Lower lobe of right lung (tissue), 2 donors: ENCODE measurements around the gene UPK1A. TPM values are rescaled to one million over a fixed set of nuclear protein-coding genes. Genes with fewer than 3 reads are reported as not detected.

Source experiments
- ATAC-seq, 2 donors: fragments of 200-7000 bp; cut with Tn5 transposase; one replicate each; pipeline ENCODE4 v1.9.1; 2020 to 2022; ENCODE audit warnings: mild to moderate bottlenecking in 2 of 2, moderate library complexity in 2 of 2
- DNase-seq: peaks from one replicate; pipeline ENCODE4 v3.0.0-alpha.2; 2020
- H3K27ac ChIP-seq: fragments of 200-600 bp; one replicate; pipeline ENCODE4 v1.8.0; 2022
- H3K27me3 ChIP-seq: fragments of 200-600 bp; one replicate; pipeline ENCODE4 v1.8.0; 2022; ENCODE audit warnings: low read depth
- H3K36me3 ChIP-seq: fragments of 200-600 bp; one replicate; pipeline ENCODE4 v1.8.0; 2022; ENCODE audit warnings: mild to moderate bottlenecking
- H3K4me1 ChIP-seq: fragments of 200-600 bp; one replicate; pipeline ENCODE4 v1.8.0; 2022
- H3K4me3 ChIP-seq: fragments of 200-600 bp; one replicate; pipeline ENCODE4 v1.8.0; 2022; ENCODE audit warnings: mild to moderate bottlenecking
- H3K9me3 ChIP-seq: fragments of 200-600 bp; one replicate; pipeline ENCODE4 v1.8.0; 2022
- intact Hi-C: fragments of 100-400 bp; cut with DNase I; formaldehyde crosslinking; loops from one replicate; pipeline ENCODE4 v1.11.0; 2022
- total RNA-seq: library from RNA; stranded (reverse); fragmentation: NEBNext Ultra II Directional; extraction: Animal tissue kit (Norgen Biotek cat#: 25700); gene quantifications from one replicate; pipeline ENCODE4 v1.2.1, GENCODE V29; 2021
- TF ChIP-seq, protein P1 (sequence below): fragments of 200-600 bp; IDR thresholded peaks from one replicate; pipeline ENCODE4 v1.8.0; 2022; ENCODE audit warnings: antibody characterized with exemption, mild to moderate bottlenecking
- donor health status: DM: no; HTN: yes; CAD: no; lungs with severe emphysema.

UPK1A gene
- total RNA-seq, 1 donor from 2014 or later, result not detected

DNA sequence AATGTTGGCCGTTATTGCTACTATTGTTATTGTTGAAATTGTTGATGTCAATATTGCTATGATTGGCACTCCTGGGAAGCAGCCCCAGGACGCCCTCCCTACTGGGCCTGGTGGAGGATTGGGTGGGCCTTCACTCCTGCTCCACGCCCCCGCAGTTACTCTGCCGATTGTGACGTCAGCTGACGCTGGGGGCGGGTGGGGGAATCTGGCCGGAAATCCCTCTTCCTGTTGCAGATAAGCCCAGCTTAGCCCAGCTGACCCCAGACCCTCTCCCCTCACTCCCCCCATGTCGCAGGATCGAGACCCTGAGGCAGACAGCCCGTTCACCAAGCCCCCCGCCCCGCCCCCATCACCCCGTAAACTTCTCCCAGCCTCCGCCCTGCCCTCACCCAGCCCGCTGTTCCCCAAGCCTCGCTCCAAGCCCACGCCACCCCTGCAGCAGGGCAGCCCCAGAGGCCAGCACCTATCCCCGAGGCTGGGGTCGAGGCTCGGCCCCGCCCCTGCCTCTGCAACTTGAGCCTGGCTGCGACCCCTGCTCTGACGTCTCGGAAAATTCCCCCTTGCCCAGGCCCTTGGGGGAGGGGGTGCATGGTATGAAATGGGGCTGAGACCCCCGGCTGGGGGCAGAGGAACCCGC is 24.7 kb upstream of the UPK1A start, which contains the start of gene ETV2:
Gene ETV2, plus strand, starts transcription at position 231 of the 637 bp plus-strand sequence. CDS start 716 bp downstream, outside the sequence.
- Histone ChIP-seq H3K4me3 (no peak within 1 kb of the TSS), H3K9me3 (no peaks in the 10 kb centered on the region), H3K27ac (no peak within 1 kb of the TSS), H3K4me1 (peaks cover 21% of the 10 kb centered on the region), H3K27me3 (no peaks in the 10 kb centered on the region), H3K36me3 (peaks cover 17% of the 10 kb centered on the region)
- intact Hi-C loops, result no loop called here
- no peak for ATAC-seq
- TF ChIP-seq, protein P1, sequence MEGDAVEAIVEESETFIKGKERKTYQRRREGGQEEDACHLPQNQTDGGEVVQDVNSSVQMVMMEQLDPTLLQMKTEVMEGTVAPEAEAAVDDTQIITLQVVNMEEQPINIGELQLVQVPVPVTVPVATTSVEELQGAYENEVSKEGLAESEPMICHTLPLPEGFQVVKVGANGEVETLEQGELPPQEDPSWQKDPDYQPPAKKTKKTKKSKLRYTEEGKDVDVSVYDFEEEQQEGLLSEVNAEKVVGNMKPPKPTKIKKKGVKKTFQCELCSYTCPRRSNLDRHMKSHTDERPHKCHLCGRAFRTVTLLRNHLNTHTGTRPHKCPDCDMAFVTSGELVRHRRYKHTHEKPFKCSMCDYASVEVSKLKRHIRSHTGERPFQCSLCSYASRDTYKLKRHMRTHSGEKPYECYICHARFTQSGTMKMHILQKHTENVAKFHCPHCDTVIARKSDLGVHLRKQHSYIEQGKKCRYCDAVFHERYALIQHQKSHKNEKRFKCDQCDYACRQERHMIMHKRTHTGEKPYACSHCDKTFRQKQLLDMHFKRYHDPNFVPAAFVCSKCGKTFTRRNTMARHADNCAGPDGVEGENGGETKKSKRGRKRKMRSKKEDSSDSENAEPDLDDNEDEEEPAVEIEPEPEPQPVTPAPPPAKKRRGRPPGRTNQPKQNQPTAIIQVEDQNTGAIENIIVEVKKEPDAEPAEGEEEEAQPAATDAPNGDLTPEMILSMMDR, result no peak
- no peak for DNase-seq

DNA sequence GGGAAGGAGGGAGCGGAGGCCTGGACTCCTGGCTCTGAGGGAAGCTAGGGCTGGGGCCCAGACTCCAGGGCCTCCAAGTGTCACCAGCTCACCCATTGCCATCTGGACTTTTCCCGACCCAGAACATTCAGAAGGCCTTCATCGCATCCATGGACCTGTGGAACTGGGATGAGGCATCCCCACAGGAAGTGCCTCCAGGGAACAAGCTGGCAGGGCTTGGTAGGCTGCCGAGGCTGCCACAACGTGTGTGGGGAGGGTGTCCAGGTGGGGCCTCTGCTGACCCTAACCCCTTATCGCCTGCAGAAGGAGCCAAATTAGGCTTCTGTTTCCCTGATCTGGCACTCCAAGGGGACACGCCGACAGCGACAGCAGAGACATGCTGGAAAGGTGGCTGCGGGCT is 24.0 kb upstream of the UPK1A start:
- Histone ChIP-seq H3K4me1 (peaks cover 21% of the 10 kb centered on the region), H3K27me3 (no peaks in the 10 kb centered on the region), H3K9me3 (no peaks in the 10 kb centered on the region), H3K36me3 (peaks cover 10% of the 10 kb centered on the region), H3K27ac (no peak overlapping the region), H3K4me3 (no peak overlapping the region)
- TF ChIP-seq, protein P1, result no peak
- no peak for ATAC-seq
- DNase-seq, result no peak
- intact Hi-C loops, result no loop called here

DNA sequence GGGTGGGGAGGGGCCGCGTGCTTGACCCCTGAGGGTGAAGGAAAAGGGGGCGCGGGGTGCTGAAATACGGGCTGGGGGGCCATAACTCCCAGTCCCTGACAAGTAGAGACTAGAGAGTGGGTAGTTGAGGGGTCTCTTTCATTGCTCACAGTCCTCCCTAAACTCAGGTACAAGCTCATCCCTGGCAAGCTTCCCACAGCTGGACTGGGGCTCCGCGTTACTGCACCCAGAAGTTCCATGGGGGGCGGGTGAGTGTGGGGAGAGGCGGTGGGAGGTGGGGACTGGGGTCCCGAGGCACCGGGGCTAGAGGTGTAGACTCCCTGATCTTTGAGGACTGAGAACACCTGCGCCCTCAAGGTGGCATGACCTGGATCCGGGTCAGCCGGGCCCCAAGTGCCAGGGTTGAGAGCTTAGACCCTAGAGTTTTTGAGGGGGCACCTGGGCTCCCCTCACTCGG is 23.5 kb upstream of the UPK1A start:
- Histone ChIP-seq H3K27me3 (no peaks in the 10 kb centered on the region), H3K27ac (peak overlapping the region; percentile 84), H3K4me1 (peaks cover 26% of the 10 kb centered on the region), H3K9me3 (no peaks in the 10 kb centered on the region), H3K36me3 (peaks cover 5% of the 10 kb centered on the region), H3K4me3 (peak overlapping the region; percentile 85)
- TF ChIP-seq, protein P1, result no peak
- intact Hi-C loops, result no loop called here
- no peak for DNase-seq
- ATAC-seq, result no peak

DNA sequence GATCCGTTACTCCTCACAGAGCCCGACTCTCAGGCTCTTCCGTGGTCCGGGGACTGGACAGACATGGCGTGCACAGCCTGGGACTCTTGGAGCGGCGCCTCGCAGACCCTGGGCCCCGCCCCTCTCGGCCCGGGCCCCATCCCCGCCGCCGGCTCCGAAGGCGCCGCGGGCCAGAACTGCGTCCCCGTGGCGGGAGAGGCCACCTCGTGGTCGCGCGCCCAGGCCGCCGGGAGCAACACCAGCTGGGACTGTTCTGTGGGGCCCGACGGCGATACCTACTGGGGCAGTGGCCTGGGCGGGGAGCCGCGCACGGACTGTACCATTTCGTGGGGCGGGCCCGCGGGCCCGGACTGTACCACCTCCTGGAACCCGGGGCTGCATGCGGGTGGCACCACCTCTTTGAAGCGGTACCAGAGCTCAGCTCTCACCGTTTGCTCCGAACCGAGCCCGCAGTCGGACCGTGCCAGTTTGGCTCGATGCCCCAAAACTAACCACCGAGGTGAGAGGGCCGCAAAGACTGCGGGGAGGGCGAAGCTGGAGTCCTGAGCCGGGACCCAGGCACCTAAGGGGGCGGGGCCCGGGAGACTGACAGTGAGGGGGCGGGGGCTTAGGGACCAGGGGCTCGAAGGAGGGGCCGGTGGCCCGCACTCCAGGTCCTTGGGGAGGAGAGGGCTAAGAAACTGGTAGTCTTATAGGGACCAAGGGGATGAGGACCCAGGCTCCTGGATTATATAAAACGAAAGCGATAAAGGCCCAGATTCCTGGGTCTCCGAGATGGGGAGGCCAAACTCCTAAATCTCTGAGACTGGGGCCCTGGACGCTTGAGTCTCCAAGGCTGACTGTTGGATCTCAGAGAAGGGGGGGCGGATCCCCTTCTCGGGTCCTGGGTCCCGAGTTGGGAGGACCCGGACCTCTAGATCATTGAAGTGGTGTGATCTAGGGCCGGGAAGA is 22.8 kb upstream of the UPK1A start:
- TF ChIP-seq, protein P1, result no peak
- Histone ChIP-seq H3K27me3 (no peaks in the 10 kb centered on the region), H3K4me1 (peaks cover 27% of the 10 kb centered on the region), H3K4me3 (peak overlapping the region; percentile 85), H3K9me3 (no peaks in the 10 kb centered on the region), H3K27ac (peak overlapping the region; percentile 84), H3K36me3 (no peaks in the 10 kb centered on the region)
- DNase-seq (peak; percentile 92), ATAC-seq (peak; percentile 85 to 86)
- intact Hi-C loops, result no loop called here

DNA sequence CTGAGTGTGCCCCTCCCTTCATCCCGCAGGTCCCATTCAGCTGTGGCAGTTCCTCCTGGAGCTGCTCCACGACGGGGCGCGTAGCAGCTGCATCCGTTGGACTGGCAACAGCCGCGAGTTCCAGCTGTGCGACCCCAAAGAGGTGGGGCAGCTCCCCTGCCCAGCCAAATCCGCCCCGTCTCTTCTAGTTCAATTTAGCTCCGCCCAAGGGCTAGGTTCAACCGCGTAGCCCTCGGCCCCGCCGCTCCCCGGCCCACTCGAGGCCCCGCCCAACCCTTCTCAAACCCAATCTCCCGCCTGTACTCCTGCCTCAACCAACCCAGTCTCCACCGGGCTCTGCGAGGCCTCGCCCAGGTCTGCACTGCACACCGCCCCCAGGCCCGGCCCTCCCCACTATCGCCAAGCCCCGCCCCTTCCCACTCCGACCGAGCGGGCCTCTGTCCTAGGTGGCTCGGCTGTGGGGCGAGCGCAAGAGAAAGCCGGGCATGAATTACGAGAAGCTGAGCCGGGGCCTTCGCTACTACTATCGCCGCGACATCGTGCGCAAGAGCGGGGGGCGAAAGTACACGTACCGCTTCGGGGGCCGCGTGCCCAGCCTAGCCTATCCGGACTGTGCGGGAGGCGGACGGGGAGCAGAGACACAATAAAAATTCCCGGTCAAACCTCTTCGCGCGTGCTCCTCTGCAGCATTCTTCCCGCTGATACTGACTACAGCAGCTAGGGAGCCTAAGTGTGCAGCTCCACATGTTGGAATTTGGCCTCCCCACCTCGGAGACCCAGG is 21.9 kb upstream of the UPK1A start:
- Histone ChIP-seq H3K4me1 (peaks cover 35% of the 10 kb centered on the region), H3K27ac (peak overlapping the region; percentile 84), H3K27me3 (no peaks in the 10 kb centered on the region), H3K36me3 (no peaks in the 10 kb centered on the region), H3K9me3 (no peaks in the 10 kb centered on the region), H3K4me3 (peak overlapping the region; percentile 85)
- TF ChIP-seq, protein P1, result no peak
- ATAC-seq (peak; percentile 93 to 95), DNase-seq (peak; percentile 98)
- intact Hi-C loops, result no loop called here
